GM19099 (cell line): Measurements from ENCODE around the gene TSPAN32.

Source experiments
- POLR2A ChIP-seq: IDR thresholded peaks from 3 replicates; pipeline ENCODE4 v1.6.1; 2011; ENCODE audit warnings: low read depth; ENCODE audit not compliant: insufficient read length; ENCODE audit errors: extremely low read depth

Gene TSPAN32

DNA sequence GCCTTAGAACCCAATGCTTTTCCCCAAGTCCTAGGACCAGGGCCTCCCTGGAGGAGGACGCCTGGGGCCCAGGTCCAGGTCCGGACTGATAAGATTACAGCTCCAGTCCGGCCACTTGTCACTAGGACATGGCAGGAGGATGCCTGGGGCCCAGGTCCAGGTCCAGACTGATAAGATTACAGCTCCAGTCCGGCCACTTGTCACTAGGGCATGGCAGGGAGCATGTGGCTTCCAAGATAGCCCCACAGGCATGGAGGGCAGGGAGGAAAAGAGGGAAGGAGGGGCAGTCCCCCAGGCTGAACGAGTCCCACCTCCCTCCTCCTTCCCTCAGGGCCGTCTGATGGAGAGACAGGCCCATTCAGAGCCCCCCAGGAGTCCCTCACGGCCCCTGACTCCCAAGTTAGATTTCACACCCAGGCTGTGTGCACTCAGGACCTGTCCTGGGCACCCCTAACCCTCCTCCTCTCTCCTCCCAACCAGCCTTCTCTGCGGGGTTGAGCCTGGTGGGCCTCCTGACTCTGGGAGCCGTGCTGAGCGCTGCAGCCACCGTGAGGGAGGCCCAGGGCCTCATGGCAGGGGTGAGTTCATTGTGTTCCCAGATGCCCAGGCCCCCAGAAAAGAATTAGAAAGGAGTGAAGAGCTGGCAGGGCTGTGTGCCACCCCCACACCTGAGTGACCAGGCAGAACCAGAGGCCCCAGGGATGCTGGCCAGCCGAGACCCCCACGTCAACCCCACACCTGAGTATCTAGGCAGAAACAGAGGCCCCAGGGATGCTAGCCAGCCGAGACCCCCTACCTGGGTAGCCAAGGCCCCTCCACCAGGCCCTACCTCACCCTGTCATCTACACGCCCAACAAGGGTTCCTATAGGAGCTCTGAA, 2.1 kb downstream of the TSPAN32 start:
- TF ChIP-seq POLR2A, result no peak

DNA sequence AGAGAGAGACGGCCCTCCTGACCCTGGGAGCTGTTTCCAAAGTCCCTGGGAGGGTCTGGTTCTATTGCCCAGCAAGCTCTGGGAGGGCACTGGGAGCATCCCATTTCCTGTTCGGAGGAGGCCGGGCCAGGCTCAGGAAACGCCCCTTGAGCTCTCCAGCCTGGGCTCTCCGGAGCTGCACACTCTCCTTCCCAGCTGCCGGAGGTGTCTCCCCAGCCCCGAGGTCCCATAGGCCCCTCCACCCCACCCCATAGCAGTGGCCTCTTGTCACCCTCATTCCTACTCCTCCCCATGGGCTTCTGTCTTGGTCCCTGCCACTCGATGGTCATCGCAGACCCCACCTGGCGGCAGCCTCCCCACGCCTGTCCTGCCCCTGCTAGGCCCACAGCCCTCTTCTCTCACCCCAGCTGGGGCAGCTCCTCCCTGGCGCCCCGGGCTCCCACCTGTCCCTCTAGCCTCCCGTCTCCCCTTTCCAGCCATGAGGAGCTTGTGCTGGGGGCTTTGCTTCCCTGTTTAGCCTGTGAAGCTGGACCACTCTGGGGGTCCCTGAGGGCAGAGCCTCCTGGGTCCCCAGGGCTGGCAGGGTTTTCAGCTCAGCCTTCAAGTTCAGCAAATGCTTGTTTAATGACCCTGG, 2.8 kb downstream of the TSPAN32 start:
- TF ChIP-seq POLR2A, result no peak

DNA sequence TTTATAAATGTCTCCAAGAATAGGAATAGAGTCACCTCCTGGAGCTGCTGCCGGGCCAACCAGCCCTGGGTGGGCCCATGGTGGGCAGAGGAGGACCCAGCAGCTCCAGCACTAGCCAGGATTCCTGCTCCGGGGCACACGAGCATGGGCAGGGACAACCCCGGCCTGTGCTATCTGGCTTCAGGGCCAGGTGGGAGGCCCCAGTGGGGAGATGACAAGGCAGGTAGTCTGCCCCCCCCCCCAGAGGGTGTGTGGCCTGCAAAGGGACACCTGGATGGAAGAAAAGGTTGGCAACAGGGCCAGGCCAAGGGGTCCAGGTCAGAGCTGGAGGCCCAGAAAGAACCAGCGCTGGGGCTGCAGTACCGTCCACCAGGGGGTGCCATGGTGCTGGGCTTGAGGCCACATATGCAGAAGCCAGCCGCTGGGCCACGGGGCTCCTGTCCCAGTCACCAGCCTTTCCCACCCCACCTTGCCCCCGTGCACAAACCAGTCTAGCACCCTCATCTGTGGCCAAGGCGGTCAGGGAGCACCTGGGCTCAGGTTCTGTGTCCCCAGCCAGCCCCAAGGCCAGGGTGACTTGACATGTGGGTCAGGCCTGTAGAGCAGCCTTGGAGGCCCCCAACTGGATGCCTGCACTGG, 3.4 kb downstream of the TSPAN32 start:
- no peak for TF ChIP-seq POLR2A

DNA sequence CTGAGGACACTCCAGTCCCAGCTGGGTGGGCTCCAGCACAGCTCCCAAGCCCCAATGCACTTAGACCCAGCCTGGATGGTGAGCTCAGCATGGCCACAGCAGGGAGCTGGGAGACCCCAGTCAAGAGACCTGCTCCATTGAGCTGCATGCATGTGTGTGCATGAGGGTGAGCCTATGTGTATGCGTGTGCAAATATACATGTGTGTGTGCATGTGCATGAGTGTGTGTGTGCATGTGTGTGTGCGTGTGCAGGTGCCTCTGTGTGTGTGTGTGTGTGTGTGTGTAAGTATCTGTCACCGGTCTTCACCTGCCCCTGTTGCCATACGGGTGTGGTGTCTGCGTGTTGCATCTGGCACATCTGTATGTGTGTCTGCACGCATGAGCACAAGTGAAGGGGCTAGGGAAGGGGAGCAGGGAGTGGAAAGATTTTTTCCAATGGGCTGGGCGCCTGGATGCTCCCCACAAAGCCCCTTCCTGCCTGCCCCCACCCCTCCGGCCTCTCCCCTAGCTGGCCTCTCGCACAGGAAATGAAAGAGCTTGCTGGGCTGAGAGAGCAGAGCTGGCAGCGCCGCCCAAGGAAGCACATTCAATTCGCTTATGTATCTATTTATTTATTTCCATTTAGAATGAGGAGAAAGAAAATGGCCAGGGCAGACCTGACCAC, 4.1 kb downstream of the TSPAN32 start:
- TF ChIP-seq POLR2A, result no peak

DNA sequence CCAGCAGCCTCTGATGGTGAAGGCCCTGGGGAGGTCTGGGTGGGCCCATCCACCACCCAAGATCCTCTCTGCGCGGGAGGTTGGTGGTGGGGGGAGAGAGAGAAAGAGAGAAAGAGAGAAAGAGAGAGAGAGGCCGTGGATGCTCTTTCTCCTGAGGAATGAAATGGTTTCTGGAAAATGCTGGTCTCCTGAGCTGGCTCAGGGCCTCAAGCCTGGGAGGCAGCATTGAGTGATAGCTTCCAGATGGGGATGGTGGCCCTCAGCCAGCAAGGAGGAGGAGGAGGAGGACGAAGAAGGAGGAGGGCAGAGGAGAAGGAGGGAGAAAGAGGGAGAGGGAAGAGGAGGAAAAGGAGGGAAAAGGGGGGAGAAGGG, 4.6 kb downstream of the TSPAN32 start:
- no peak for TF ChIP-seq POLR2A

DNA sequence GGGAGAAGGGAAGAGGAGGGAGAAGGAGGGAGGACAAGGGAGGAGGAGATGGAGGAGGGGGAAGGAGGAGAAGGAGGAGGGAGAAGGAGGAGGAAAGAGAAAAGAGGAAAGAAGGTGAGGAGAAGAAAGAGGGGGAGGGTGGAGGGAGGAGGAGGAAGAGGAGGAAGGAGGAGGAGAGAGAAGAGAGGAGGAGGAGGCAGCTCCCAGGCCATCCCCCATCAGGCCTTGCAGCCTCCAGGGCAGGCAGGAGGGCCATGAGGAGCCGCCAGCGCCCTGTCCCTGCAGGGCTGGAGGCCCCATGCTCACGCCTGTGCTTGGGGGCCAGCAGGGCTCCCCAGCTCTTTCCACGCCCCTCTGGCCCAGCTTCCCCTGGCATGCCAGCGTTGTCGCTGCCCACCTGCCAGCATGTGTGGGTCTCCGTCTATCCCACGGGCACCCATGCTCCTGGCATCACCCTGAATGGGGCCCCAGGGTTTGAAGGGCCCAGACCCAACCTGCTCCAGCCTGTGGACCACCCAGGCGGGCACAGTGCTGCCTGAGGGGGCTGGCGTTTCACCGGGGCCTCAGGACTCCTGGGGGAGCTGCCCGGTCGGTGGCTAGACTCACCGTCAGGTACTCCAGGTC, 5.2 kb downstream of the TSPAN32 start:
- no peak for TF ChIP-seq POLR2A

DNA sequence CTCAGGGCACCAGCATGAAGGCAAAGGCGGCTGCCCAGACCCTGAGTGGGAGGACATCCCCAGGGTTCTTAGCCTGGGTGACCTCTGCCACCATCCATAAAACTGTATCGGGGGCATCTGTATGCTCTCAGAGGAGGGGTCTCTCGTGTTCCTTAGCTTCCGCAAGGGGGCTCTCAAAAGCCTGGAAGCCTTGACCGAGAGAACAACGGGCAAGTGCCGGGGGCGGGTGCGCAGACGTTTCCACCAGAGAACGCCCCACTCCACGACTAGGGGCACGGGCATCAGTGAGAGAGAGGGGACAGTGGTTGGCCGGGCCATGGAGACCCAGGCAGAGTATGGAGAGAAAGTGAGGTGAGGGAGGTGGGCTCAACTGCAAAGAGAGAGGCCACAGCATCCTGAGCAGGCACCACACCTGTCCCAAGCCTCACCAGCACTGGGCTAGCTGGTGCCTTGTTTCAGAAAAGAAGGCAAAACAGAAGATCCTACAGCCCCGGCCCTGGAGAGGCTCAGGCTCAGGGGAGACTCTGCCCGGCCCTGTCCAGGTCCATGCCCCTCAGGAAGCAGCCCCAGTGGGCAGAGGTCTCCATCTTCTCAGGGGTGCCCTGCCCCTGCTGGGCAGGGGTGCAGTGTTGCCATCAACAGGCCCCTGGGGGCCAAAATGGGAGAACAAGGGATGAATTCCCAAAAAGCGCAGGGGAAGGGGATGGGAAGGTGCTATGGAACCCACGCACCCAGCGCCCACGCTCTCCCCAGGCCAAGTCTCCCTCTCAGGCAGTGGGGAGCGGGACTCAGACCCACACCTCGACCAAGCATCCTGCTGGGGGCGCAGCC, 5.9 kb downstream of the TSPAN32 start:
- no peak for TF ChIP-seq POLR2A

DNA sequence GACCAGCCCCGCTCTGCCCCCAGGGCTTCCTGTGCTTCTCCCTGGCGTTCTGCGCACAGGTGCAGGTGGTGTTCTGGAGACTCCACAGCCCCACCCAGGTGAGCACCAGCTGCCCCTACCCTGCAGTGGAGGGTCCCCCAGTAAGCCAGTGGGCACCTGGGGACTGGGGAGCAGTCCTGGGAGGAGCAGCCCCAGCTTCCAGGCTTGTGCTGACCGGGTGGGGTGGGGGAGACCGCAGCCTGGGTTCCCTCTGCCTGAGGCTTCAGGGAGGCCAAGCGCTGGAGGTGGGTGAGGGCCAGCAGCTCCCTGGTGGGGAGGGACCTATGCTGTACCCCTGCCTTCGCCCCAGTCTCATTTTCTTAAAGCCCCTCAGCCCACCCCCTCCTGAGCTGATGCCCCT, 6.9 kb downstream of the TSPAN32 start:
- TF ChIP-seq POLR2A, result no peak

DNA sequence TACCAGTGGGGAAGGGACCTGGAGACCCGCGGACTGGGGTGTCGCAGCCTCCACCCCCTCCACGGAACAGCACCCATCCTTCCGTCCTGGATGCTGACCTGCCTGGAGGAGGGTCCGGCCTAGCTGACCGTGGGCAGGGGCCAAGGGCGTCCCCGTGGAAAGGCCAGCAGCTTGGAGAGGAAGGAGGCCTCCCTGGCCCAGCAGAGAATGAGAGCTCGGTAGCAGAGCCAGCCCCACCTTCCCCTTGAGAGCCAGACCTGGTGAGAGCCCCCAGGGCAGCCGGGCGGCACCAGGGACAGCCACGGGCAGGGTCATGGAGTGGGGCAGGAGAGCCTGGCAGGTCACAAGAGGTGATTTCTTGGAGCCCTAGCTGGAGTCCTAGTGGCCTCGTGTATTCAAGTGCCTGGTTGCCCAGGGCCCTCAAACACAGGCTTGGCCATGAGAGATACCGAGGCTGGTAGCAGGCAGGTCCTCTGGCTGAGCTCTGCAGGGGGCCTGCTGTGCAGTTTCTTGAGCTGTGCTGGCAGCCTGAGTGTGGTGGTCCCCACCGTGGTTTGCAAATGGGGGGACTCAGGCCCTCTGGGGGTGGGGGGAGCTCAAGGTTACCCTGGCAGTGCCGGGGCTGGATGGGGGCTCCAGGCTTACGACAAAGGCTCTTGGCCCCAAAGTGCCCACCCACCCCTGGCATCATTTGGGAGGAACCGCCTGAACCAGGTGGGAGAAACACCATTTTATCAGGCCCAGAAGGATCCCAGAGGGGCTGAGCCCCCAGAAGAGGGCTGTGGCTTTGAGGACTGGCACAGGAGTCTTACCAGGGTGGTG, 7.6 kb downstream of the TSPAN32 start:
- TF ChIP-seq POLR2A, result no peak

DNA sequence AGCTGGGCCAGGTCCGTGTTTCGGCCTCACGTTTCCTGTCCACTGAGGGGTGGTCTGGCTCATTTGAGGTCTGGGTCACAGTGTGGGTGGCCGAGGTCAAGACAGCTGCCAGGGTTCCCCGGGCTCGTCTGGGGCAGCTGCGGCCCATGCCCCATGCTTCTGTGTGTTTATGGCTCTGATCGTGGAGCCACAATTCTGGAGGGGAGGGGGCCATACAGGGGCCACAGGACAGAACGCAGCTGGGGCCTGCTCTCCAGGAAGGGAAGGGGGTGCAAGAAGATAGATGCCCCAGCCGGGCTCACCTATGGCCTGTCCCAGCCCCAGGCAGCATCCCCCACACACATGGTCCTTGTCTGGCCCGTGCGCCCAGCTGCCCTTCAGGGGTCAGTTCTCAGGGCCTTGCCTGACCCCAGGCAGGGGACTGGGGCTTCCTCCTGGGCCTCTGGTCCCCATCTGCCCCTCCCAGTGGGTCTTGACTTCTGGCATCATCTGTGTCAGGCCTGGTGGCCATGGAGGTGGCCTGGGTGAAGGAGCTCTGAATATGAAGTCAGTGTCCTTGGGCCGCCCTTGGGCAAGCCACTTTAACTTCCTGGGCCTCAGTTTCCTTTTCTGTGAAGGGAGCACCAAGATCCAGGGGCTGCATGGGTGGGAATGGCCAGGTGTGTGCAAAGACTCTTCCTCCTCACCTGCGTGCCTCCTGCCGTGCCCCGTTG, 8.4 kb downstream of the TSPAN32 start:
- no peak for TF ChIP-seq POLR2A

DNA sequence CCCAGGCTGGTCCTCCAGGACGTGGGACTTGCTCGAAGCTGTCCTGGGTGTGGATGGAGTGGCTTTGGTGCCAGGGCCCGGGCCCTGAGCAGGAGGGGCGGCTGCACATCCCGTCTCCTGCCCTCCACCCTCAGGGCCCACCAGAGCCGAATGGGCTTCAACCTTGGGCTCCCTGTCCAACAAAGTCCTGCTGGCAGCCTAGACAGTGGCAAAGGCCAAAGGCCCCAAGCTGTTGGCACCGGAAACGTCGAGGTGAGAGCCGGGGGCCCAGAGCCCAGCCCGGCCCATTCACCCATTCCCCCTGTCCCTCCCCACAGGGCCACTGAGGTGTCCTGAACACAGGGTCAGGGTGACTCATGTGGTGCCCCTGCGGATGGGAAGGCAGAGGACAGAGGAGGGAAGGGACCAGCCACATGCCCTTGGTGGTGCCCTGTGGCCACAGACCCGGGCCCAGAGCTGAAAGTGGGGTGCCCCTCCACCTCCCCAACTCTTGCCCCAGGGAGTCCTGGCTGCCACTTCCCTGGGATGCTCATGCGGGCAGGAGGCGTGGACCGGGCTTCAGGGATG, 9.1 kb downstream of the TSPAN32 start:
- TF ChIP-seq POLR2A, result no peak

DNA sequence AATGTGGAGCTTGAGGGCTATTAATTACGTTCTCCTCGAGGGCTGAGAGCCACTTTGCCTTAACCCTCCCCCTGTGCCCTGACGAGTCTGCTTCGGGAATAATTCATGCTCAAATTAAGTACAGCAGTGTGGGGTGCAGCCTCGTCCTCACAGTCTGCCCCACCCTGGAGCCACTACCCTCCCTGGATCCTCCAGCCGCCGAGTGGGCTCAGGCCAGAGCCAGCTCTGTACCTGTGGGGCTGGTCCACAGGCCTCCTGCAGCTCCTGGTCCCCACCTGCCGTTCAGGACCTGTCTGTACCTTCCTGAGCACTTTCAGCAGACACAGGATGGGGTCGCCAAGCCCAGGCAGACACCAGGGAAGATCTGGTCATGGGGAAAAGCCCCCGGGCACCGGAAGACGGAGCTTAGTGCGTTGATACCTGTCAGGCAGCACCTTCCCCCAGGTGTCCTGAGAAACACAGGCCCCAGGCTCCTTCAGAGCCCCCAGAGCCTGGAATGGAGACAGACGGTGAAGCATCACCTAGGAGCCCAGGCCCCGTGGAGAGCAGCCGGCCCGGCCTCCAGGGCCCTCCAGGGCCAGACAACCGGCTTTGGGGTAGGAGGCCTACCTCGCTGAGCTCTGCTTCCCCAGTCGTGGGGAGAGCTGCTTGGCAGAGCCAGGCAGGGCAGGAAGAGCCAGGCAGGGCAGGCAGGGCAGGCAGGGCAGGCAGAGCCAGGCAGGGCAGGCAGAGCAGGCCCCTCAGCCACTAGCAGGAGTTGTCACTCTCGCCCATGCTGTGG, 9.7 kb downstream of the TSPAN32 start:
- no peak for TF ChIP-seq POLR2A
